Motor neuron (in vitro differentiated cells): ENCODE results near the gene MAFG. TPM values are rescaled to one million over a fixed set of nuclear protein-coding genes. Genes with fewer than 3 reads are reported as not detected.

Source experiments
- ATAC-seq, 8 experiments: fragments of 200-7000 bp; cut with Tn5 transposase; replicated peaks in 6 of 8; 2 replicates each; pipeline ENCODE4 v1.8.0; 2021; ENCODE audit warnings: mild to moderate bottlenecking in 8 of 8, moderate library complexity in 8 of 8
- H3K27ac ChIP-seq, 2 donors: fragments of 250-450 bp; sonication (Bioruptor Pico); 2 replicates each; pipeline ENCODE4 v1.9.0; 2021; ENCODE audit warnings: antibody characterized with exemption in 2 of 2, mild to moderate bottlenecking in 2 of 2, moderate library complexity in 1 of 2
- H3K4me1 ChIP-seq, 2 donors: fragments of 250-450 bp; sonication (Bioruptor Pico); replicated peaks in 1 of 2; 2 replicates each; pipeline ENCODE4 v1.6.1; 2021; ENCODE audit warnings: antibody characterized with exemption in 2 of 2, mild to moderate bottlenecking in 2 of 2, moderate library complexity in 1 of 2
- H3K4me3 ChIP-seq, 5 donors: fragments of 250-450 bp; sonication (Bioruptor Pico); 2 replicates each; pipeline ENCODE4 v1.9.0; 2021; ENCODE audit warnings: antibody characterized with exemption in 5 of 5, mild to moderate bottlenecking in 5 of 5, moderate library complexity in 4 of 5
- WGBS, 10 experiments: fragments of 450-650 bp; shearing (Covaris generic); methylation state at CpG; one replicate each; pipeline ENCODE4 v1.0.0; 2022; 5-methylcytosine and 5-hydroxymethylcytosine counted together
- in situ Hi-C, 9 experiments: fragments of 400-800 bp; cut with MboI; loops; one replicate each; pipeline ENCODE4 v1.15.0; 2021; ENCODE audit warnings: low sequenced_read_pairs in 9 of 9, low pct_unique_long_range_greater_than_20kb in 2 of 9; ENCODE audit not compliant: unreplicated experiment in 9 of 9
- total RNA-seq, 8 experiments: library from RNA; unstranded; fragments of 300-600 nt; gene quantifications; 2 replicates each; pipeline versions ENCODE4 v1.2.3 to v1.2.4, GENCODE V29; 2022

The MAFG gene
- total RNA-seq, 8 experiments from 2014 or later = 6.6 to 23.9 (median 15.4) TPM

DNA sequence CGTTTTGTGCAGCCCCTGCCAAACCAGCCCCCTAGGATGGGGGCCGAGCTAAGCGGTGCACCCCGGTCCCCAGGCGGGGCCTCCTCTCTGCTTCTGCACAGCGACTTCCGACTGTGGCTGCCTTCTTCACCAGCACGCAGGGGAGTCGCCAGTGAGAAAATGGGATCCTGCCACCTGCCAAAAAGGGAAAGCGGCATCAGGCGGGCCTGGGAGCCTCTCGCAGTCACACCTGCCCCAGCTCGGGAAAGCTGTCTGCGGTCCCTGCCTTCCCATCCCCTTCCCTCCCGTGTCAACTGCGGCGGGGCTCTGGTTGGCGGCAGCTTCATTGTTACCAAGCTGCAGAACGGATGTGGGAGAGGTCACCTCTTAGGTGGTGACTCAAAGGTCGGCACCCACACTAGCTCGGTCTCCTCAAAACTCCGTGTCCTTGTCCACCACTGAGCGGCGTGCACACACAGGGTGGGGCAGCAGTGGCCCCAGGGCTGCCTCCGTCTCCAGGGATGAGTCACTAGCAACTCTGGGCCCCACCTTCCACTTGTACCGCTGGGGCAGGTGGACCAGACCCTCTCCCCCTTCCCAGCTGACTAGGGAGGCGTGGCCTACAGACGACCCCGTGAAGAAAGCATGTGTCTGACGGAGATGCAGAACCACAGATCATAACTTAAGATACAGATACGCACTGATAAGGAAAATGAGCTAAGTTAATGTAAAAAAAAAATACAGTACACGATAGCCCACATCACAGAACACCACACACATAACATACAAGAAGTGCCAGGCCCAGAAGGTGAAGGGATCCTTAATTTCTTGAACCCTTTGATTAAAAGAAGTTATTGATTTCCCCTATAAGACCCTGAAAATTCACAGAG is 14.9 kb downstream of the MAFG start:
- ATAC-seq = peak in 2 of 8 experiments; percentile 5 to 24
- 25 to 100% (median 85%) methylated on average over 1 to 10 of the region's 32 CpGs for WGBS, 10 experiments
- H3K4me3 ChIP-seq = no peak overlapping the region
- peaks cover 13 to 17% of the 10 kb centered on the region in 2 donors for H3K4me1 ChIP-seq
- in situ Hi-C loops = no loop called here
- no peak overlapping the region for H3K27ac ChIP-seq

DNA sequence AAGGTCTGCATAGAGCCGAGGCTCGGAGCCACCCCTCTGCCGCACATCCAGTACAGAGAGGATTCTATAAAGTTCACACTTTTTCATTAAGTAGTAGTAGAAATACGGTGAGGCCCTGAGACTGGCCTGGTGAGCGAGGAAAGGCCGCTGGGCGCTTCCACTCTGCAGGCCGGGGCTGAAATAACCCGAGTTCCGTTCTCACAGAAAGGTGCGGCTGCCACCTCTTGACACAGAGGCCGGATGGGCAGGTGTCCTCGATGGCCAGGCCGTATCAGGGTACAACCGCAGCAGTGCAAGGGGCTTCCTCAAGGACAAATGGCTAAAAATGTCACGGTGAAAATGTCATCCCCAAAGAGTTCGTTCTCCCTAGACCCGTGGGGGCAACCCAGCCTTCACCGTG is 15.6 kb downstream of the MAFG start:
- 64 to 100% (median 89%) methylated on average over 2 to 14 of the region's 19 CpGs; no CpG with 5 or more reads in 4 of the 10 experiments for WGBS, 10 experiments
- no peak for ATAC-seq
- H3K27ac ChIP-seq = no peak overlapping the region
- peaks cover 10 to 14% of the 10 kb centered on the region in 2 donors for H3K4me1 ChIP-seq
- no peak overlapping the region for H3K4me3 ChIP-seq
- in situ Hi-C loops = no loop called here

DNA sequence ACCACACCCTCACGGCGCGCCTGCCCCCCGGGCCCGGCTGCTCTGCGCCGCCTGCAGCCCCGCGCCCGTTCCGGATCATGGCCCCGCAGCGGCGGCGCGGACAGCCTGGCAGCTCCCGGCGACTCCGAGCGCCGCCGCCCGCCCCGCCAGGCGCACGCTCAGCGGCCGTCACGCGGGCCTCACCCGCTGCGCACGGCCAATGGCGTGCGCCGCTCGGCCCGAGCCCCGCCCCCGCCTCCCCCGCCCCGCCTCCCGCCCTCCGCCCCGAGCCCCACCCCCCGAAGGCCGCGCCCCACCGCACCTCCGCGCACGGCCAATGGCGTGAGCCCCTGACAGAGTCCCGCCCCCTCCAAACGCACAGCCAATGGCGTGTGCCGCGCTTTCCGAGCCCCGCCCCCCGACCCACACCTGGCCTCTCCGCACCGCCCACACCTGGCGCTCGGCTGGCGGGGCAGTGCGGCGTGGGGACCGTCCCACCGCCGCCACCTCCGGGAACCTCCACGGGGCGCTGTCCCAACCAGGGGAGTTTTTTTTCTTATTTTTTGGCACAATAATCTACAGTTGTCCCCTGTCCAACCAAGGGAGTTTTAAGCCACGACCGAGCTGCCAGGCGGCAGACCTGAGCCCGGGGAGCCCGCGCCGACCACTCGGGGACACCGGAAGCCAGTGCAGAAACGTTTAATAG is 16.1 kb downstream of the MAFG start, which contains the start of gene PCYT2:
Gene PCYT2, minus strand, starts transcription at position 123 of the 685 bp plus-strand sequence. Its CDS starts 44 bp downstream, at position 79.
- Histone ChIP-seq H3K4me3 (peak within 1 kb of the TSS; percentile 63 to 88 (median 72)), H3K4me1 (peaks cover 6 to 9% of the 10 kb centered on the region in 2 donors), H3K27ac (peak within 1 kb of the TSS in 1 of 2 donors; percentile 58)
- peak; percentile 75 to 93 (median 88) for ATAC-seq
- 13 to 25% (median 15%) methylated on average over 3 to 10 of the region's 84 CpGs; no CpG with 5 or more reads in 7 of the 10 experiments for WGBS, 10 experiments
- in situ Hi-C loops = no loop called here

DNA sequence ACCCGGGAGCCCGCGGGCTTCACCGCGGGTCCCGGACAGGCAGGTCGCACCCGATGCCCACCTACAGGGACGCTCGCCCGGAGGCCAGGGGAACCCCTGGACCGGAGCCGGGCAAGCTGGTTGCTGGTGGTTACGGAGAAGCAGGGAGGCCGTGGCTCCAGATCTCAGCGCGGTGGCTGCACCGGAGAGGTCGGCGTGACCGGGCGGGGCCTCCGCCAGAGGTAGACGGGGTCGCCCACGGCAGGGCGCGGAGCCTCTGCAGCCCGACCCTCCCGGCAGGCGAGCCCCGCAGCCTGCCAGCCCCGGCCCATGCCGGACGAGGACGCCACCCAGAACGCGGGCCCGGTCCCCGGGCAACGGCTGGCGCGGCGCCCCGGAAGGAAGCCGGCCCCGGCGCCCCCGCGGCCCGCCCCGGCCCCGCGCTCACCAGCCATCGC is 16.7 kb downstream of the MAFG start:
- Histone ChIP-seq H3K4me3 (peak overlapping the region; percentile 63 to 88 (median 72)), H3K27ac (peak overlapping the region in 1 of 2 donors; percentile 58), H3K4me1 (peaks cover 6 to 8% of the 10 kb centered on the region in 2 donors)
- in situ Hi-C loops = no loop called here
- WGBS, 10 experiments = 2% methylated on average over 7 of the region's 55 CpGs; no CpG with 5 or more reads in 9 of the 10 experiments
- ATAC-seq = peak; percentile 30 to 50 (median 48)

DNA sequence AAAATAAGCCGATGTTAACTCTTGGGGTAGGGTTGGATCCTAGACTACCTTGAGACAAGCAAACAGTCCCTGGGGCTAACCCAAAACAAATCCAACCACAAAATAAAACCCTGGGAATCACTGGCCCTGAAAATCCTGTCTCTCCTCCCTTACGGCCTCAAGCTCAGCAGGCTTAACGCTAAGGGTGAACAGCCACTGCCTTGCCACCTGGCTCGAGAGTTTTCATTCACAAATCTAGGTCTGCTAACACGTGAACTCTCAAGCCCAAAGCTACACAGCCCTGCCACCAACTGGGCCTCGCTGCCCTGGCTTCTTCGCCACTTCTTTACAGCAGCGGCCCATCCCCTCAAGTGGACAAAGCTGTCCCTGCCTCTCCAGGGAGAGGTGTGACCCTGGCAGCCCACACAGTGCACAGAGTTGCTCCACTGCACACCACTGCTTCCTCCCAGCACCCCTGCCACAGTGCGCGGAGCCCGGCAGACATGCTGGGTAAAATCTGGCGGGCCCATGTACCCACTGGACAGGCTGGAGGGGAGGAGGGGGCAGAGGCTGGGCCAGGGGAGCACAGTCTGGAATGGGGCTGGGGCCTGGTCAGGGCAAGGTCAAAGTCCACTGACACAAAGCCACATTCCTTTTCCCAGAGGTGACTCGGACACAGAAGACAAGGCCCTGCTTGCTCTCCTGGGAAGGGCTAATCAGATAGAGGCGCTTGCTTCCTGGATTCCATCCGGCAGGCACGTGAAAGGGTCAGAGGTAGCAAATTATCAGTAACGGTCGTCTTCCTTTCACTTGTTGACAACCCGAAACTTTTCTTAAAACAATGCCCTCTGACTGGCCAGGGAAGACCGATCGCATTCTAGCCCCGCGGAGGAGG is 17.3 kb downstream of the MAFG start:
- H3K27ac ChIP-seq = no peak overlapping the region
- 22 to 100% (median 47%) methylated on average over 1 to 15 of the region's 23 CpGs; no CpG with 5 or more reads in 3 of the 10 experiments for WGBS, 10 experiments
- in situ Hi-C loops = no loop called here
- peak overlapping the region; percentile 63 to 88 (median 72) for H3K4me3 ChIP-seq
- H3K4me1 ChIP-seq = peaks cover 6 to 8% of the 10 kb centered on the region in 2 donors
- peak in 3 of 8 experiments; percentile 2 to 7 (median 3) for ATAC-seq

DNA sequence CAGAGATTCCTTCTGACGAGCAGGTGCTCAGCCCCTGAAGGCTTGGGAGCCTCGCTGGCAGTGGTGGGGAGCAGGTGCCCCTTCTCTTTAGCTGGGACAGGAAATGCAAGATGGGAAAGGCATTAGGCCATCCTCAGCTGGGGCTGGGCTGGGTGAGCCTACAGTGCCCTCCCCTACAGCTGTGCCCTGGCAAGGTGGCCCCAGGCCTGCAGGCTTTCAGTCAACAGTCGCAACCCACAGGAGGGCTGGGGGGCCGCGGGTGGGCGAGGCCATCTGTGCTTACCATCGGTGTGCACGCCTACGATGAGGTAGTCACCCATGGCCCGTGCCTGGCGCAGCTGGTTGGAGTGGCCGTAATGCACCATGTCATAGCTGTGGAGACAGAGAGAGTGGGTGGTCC is 18.3 kb downstream of the MAFG start:
- in situ Hi-C loops = no loop called here
- H3K4me3 ChIP-seq = no peak overlapping the region
- WGBS, 10 experiments = 80 to 100% (median 97%) methylated on average over 1 to 9 of the region's 12 CpGs; no CpG with 5 or more reads in 7 of the 10 experiments
- ATAC-seq = no peak
- H3K27ac ChIP-seq = no peak overlapping the region
- peaks cover 6 to 8% of the 10 kb centered on the region in 2 donors for H3K4me1 ChIP-seq

DNA sequence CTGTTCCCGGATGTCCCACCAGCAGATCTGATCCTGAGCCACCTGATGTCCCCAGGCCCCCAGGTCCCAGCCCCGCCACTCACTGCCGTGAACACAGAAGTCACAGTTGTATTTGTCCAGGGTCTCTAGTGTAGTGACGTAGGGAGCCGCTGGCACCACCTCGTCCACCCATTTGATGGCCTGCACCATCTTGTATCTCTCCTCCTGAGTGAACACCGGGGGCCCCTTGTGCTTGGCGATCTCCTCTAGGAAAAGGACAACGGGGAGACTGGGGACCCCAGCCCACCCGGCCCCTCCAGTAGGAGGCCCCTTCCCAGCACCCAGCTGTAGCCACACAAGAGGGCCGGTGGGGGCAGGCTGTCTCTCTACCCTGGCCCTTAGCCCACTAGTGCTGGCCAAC is 18.7 kb downstream of the MAFG start:
- H3K4me3 ChIP-seq = no peak overlapping the region
- H3K4me1 ChIP-seq = peaks cover 6 to 8% of the 10 kb centered on the region in 2 donors
- WGBS, 10 experiments = no CpG with 5 or more reads among the region's 11 CpGs
- H3K27ac ChIP-seq = no peak overlapping the region
- no peak for ATAC-seq
- in situ Hi-C loops = no loop called here

DNA sequence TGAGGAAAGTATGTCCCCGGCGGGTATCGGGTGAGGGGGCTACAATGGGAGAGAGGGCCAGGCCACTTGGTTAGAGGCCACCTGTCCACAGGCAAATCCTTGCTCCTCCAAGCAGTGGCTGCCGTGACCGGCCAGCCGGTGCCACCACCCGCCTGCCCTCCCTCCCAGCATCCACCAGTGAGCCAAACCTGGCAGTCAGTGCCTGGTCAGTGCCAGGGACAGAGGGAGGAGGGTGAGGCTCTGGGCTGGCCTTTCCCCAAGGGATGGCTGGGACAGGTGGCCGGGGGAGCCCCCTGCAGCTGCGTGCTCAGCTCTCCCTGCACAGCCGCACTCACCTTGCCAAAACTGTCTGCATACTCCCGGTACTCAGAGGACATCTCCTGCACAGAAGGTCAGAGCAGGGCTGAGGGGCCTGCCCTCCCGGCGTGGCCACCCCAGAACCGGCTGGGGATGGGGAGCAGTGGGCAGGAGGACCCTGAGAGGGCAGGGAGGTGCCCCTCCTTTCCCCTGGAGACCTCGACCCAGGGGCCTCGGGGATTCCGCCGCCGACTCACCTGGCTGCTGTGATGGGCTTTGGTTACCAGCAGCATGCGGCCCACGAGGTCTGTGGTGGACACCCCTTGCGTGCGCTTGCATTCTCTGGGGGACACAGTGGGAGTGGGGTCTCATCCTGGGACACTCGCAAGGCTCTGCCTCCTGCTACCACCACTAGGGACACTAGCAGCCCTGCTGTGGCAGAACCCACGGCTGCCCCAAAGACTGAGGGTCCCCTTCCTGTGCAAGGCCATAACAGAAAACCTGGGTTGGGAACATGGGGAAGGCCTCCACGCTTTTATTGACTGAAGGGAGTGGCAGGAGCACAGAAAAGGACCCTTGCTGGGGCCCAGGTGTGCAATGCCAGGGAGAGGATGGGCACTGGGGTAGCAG is 20.1 kb downstream of the MAFG start:
- Histone ChIP-seq H3K27ac (no peak overlapping the region), H3K4me3 (no peak overlapping the region), H3K4me1 (peaks cover 6 to 8% of the 10 kb centered on the region in 2 donors)
- no peak for ATAC-seq
- WGBS, 10 experiments = 80 to 100% (median 94%) methylated on average over 1 to 2 of the region's 26 CpGs; no CpG with 5 or more reads in 6 of the 10 experiments
- in situ Hi-C loops = no loop called here

DNA sequence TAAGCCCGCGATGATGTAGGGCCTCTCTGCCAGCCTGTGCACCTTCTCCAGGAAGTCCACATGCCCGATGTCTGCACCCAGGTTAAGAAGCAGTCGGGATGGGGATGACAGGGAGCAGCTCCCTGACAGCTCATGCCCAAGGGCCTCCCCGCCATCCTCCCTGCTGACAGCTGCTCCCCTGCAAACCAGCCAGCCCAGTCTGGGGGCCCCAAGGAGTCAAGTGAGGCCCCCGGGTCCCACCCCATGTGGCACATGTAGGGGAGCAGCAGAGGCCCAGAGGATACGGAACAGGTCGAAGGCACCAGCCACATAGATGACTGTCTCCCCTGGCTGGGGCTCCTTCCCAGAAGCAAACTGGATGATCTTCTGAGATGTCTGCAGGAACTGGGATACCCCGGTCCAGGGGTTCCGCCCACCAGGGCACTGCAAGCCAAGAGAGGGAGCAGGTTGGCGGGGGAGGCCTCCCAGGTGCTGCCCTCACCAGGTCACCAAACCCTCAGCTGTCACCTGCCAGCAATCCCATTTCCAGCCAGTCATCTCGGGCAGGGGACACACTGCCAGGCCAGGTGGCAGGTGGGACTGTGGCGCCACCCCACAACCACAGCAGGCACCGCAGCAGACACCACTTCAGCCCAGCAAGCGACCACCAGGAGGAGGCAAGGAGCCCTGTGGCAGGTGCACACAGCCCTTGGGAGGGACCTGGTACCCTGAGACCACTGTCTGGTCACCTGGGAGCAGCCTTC is 20.9 kb downstream of the MAFG start:
- 93% methylated on average over 2 of the region's 15 CpGs; no CpG with 5 or more reads in 9 of the 10 experiments for WGBS, 10 experiments
- Histone ChIP-seq H3K27ac (no peak overlapping the region), H3K4me1 (peaks cover 8 to 12% of the 10 kb centered on the region in 2 donors), H3K4me3 (no peak overlapping the region)
- in situ Hi-C loops = no loop called here
- ATAC-seq = no peak

DNA sequence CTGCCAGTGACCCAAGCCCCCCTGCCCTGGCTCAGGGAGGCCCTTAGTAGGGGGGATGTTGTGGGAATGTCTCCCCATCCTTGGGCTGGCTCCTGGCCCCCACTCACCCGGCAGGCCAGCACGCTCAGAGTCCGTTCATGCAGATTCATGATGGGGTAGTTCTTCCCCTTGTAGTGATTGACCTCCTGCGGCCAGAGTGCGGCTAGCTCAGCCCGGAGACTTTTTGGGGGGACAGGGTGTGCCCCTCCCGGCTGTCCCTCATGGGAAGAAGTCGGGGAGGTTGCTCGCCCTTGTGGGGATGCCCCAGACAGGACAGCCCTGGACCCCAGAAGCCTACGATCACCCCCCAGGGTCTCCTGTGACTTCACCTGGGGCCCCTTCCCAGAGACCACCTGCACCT is 21.5 kb downstream of the MAFG start:
- H3K4me3 ChIP-seq = no peak overlapping the region
- ATAC-seq = no peak
- WGBS, 10 experiments = 82 to 100% methylated on average over 1 to 2 of the region's 10 CpGs; no CpG with 5 or more reads in 8 of the 10 experiments
- no peak overlapping the region for H3K27ac ChIP-seq
- H3K4me1 ChIP-seq = peaks cover 10 to 13% of the 10 kb centered on the region in 2 donors
- in situ Hi-C loops = no loop called here

DNA sequence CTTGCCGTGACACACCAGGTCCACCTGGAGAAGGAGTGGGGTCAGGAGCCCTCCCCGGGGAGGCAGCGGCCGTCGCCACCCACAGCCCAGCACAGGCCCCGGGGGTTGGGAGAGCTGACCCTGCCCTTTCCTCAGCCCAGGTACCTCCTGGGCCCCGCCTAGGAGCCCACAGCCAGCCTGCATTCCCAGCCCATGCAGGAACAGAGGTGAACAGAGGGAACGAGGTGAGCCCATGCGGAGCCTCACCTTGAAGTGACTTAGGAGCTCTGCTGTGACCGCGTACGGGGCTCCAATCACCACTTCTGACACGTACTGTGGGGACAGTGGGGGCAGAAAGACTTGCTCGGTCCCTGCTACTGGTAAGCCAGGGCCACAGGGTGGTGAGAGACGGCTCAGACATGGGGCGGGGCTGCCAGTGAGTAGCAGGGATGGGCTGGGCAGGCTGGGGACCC is 22.1 kb downstream of the MAFG start:
- ATAC-seq = no peak

More for the DNA sequence above, 22.1 kb downstream of the MAFG start:
- in situ Hi-C loops = no loop called here
- no peak overlapping the region for H3K4me3 ChIP-seq
- 80 to 100% (median 88%) methylated on average over 2 to 12 of the region's 16 CpGs; no CpG with 5 or more reads in 7 of the 10 experiments for WGBS, 10 experiments
- H3K27ac ChIP-seq = no peak overlapping the region
- H3K4me1 ChIP-seq = peaks cover 10 to 12% of the 10 kb centered on the region in 2 donors
